GM12864 (cell line): ENCODE data around the gene ZNF821.
"Not testable (repeated sequence)": the region's sequence is repeated elsewhere in the genome, so short reads cannot be mapped to it uniquely, and the experiment has no call there.

Source experiments
- DNase-seq: peaks from one replicate; pipeline ENCODE4 v3.0.0-alpha.2; 2011; ENCODE audit warnings: low read depth
- H3K4me3 ChIP-seq: 2 replicates; pipeline ENCODE4 v1.5.1; 2011; ENCODE audit warnings: mild to moderate bottlenecking, low read depth, low read length, control low read depth
- TF ChIP-seq, protein P1 (sequence below): IDR thresholded peaks from 2 replicates; pipeline ENCODE4 v1.5.1; 2011; ENCODE audit warnings: low read depth, mild to moderate bottlenecking, moderate library complexity, low read length, control low read depth, inconsistent platforms; ENCODE audit errors: missing control alignments

ZNF821 gene

DNA sequence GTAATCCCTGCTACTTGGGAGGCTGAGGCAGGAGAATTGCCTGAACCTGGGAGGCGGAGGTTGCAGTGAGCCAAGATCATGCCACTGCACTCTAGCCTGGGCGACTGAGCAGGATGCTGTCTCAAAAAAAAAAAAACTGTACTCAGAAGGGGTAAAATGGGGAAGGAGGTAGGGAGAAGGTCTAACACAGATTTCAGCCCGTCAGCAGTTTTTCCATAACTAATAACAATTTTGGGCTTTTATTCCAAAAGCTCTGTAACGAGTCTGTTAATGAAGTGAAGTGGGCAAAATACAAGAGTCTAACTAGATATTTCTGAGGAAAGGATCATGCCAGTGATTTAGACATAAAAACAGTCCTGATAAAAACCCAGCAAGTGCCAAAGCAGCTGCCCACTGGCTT is 10.8 kb downstream of the ZNF821 start:
- H3K4me3 ChIP-seq, result no peak overlapping the region
- TF ChIP-seq, protein P1, sequence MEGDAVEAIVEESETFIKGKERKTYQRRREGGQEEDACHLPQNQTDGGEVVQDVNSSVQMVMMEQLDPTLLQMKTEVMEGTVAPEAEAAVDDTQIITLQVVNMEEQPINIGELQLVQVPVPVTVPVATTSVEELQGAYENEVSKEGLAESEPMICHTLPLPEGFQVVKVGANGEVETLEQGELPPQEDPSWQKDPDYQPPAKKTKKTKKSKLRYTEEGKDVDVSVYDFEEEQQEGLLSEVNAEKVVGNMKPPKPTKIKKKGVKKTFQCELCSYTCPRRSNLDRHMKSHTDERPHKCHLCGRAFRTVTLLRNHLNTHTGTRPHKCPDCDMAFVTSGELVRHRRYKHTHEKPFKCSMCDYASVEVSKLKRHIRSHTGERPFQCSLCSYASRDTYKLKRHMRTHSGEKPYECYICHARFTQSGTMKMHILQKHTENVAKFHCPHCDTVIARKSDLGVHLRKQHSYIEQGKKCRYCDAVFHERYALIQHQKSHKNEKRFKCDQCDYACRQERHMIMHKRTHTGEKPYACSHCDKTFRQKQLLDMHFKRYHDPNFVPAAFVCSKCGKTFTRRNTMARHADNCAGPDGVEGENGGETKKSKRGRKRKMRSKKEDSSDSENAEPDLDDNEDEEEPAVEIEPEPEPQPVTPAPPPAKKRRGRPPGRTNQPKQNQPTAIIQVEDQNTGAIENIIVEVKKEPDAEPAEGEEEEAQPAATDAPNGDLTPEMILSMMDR, result no peak
- DNase-seq, result no peak

DNA sequence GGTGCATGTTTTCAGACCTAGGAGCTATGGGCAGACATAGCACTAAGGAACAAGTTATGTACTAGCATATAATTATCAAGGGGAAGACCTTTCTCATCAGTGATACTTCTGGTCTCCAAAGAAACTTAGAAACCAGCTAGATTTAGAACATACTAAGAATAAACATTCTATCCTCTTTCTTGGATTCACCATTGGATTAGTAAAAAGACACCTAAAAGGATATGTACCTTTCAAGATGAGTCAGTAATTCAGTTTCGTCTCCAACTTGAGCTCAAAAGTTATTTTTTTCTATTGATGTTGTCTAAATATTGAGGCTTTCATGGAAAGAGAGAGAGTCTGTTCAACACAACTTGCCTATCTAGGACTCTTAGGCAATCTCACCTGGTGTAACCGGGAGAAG is 13.2 kb downstream of the ZNF821 start:
- no peak for DNase-seq
- H3K4me3 ChIP-seq, result no peak overlapping the region
- TF ChIP-seq, protein P1, result no peak

DNA sequence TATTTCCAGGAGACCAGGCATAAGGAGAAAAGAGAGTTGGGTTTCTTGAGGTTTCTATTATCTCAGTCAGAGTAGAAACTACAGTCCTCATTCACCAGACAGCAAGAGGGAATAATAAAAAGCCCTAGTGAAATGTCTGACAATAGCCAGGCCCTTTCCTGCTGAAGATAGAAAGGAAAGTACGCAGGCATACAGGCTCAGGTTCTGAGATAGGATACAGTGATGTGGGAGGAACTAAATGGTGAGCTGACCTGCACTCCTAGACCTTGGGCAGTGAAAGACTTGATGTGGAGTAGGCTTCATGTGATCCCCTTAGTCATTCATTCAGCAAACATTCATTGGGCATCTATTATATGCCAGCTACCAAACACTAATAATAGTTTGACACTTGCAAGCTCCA is 14.9 kb downstream of the ZNF821 start:
- TF ChIP-seq, protein P1, result no peak
- no peak overlapping the region for H3K4me3 ChIP-seq
- no peak for DNase-seq

DNA sequence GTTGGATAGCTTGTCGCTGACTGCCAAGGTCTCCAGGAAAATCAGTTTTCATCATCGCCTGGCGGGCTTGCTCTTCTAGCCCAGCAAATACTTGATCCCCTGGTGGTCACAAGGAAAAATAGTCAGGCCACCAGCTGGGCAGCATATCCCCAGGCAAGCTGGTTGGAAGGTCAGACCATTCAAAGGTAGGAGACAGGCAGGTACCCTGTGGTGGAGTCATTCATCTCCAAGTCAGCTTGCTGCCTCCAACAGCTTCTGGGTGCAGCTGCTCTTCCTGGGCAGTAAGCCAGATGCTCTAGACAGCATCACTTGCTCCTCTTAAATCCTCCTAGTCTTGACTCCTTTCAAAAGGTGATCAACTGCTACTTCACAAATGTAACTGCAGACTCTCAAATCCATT is 16.0 kb downstream of the ZNF821 start:
- no peak for DNase-seq
- TF ChIP-seq, protein P1, result no peak
- H3K4me3 ChIP-seq, result no peak overlapping the region

DNA sequence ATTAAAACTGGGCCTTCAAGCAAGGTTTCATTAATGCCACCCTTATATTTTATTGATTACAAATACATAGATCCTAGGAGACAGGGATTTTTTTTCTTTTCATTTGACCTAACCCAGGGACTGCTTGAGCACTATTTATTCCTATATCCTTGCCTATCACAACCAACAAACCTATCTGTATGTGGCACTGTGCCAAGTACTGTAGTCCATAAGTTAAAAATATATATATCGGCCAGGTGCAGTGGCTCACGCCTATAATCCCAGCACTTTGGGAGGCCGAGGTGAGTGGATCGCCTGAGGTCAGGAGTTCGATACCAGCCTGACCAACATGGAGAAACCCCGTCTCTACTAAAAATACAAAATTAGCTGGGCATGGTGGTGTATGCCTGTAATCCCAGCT is 16.8 kb downstream of the ZNF821 start:
- not testable (repeated sequence) for DNase-seq, H3K4me3 ChIP-seq

DNA sequence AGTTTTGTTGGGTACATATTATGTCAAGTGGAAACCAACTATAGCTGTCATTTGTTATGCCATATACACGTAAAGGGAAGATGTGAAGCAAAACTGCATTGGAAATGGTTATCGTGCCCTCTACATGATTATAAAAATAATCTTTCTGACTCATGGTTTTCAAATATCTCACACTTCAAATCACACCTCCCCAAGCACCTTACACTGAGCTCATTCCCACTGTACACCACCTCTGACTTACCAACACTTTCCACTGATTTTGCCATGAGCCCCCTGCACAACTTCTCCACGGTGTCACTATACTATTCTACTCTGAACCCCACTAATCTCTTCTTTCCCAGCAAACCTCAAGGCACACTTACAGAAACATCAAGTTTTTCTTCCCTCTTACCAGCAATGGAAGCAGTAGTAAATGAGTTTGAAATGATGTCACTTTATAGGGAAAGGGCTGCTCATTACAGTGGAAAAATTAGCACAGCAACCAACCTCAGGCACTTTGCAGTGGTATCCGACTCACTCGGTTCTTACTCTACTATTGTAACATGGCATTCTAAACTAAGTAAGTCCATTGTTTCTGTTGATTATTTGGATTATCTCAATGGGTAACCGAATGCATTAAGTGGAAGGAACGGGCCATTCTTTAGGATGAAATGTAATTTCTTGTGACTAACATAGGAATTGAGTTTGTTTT is 18.7 kb downstream of the ZNF821 start:
- TF ChIP-seq, protein P1, result no peak
- DNase-seq, result no peak

DNA sequence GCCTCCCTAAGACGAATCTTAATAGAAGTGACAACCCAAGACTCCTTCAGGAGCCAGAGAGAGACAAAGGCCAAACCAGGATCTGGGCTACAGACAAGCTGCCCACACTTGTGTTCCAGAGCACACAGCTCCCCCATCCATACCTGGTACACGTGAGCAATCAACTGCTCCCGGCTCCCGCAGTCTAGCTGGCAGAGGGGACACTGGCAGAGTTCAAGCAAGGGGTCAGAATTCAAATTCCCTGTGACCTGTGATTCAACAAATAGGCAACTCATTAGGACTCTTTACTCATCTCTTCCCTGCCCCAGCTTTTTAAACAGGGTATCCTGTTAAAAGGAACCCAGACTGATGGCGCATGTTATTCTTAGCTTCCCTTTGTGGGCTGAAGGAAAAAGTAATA is 20.0 kb downstream of the ZNF821 start:
- no peak overlapping the region for H3K4me3 ChIP-seq
- no peak for DNase-seq
- TF ChIP-seq, protein P1, result no peak

More for the DNA sequence above, 18.7 kb downstream of the ZNF821 start:
- no peak overlapping the region for H3K4me3 ChIP-seq
